ENCODE results near the gene VPS45. TPM values are rescaled to one million over a fixed set of nuclear protein-coding genes. Genes with fewer than 3 reads are reported as not detected.

VPS45 gene
- total and polyA plus RNA-seq, 12 donors: 26.6 to 73.6 (median 49.8) TPM

- intact Hi-C loops (cut with DNase I): no loop called here
- ATAC-seq: no peak
- H3K36me3 ChIP-seq: peaks cover 0 to 15% (median 0%) of the 10 kb centered on the region in 9 donors
- H3K4me1 ChIP-seq: peaks cover 0 to 56% (median 43%) of the 10 kb centered on the region in 9 donors
- H3K4me3 ChIP-seq: no peak overlapping the region
- H3K27me3 ChIP-seq: no peaks in the 10 kb centered on the region
- no peak overlapping the region for H3K27ac ChIP-seq
- no peak for TF ChIP-seq CTCF (IDR thresholded peaks at IDR 0.05)
- DNase-seq: no peak
- no peaks in the 10 kb centered on the region for H3K9me3 ChIP-seq
- WGBS, 2 donors: 79 to 81% methylated on average over 10 of the region's 10 CpGs
These were observed 79.4 kb downstream of the VPS45 start for GRCh38 chr1:150146849-150147542.

DNA sequence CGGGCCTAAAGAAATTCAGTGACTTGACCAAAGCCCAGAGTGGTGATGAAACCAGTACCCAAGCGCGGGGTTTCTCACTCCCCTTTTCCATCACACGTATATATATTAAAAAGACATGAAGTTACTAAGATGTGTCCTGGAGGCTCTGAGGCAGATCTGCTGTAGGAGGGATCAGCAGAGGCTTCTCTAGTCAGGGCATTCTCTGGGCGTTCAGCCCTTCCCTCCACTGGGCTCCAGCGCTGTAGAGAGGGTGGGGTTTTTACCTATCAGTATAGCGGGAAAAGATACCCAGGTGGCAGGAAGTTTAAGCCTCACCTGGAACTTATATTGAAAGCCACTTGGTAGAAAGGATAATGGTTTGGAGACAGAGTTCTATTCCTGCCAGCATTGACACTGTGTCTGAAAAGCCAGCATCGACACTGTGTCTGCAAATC lies 81.3 kb downstream of the VPS45 start:
- Histone ChIP-seq H3K4me1 (peaks cover 0 to 66% (median 52%) of the 10 kb centered on the region in 9 donors), H3K9me3 (no peaks in the 10 kb centered on the region), H3K27me3 (no peaks in the 10 kb centered on the region), H3K27ac (peak overlapping the region; percentile 79 to 99 (median 93)), H3K4me3 (peak overlapping the region; percentile 32 to 94 (median 87)), H3K36me3 (peaks cover 0 to 31% (median 8%) of the 10 kb centered on the region in 9 donors)
- no peak for DNase-seq
- 22 to 38% methylated on average over 8 of the region's 8 CpGs for WGBS, 2 donors
- no peak for TF ChIP-seq CTCF (IDR thresholded peaks at IDR 0.05)
- no peak for ATAC-seq
- intact Hi-C loops (cut with DNase I): no loop called here

DNA sequence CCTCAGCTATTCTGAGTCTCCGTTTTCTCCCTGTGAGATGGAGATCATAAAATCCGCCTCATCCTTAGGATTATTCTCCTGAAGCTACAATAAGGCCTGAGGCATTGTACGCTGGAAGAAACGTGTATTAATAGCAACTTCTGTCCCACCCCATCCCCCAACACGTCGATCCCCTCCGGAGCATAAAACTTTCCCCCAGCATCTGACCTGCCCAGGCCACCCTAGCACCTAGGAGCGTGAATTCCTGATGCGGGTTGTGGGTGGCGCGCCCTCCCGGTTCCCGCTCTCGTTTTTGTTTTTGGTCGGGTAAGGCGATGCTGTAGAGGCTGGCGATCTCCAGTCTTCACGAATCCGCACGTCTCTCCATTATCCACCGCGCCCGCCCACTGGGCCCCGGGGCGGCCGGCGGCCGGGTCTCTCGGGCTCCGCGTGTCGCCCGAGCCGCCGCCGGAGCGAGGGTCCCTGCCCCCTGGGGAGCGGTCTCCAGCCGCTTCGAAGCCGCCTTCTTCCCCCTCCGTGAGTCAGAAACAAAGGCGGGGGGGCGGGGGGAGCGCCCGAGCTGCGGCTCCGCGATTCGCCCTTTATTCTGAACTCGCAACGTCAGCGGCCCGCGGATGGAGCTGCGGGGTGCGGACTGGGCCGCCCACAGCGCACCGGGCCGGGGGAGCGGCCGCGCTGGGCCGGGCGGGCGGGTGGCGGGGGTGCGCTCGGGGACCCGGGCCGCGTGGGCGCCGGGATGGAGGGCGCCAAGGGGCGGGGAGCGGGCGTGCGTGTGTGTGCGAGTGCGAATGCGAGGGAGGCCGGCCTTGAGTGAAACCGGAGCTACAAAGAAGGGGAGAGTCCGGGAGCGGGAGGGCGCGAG lies 81.9 kb downstream of the VPS45 start, which contains the start of gene PLEKHO1:
Gene PLEKHO1 (plus strand): TSS at position 646 of the 862 bp plus-strand sequence. CDS start 342 bp downstream, outside the sequence.
- Histone ChIP-seq H3K4me3 (peak within 1 kb of the TSS; percentile 67 to 94 (median 87)), H3K36me3 (peaks cover 0 to 37% (median 11%) of the 10 kb centered on the region in 9 donors), H3K27ac (peak within 1 kb of the TSS; percentile 79 to 99 (median 93)), H3K4me1 (peaks cover 0 to 66% (median 51%) of the 10 kb centered on the region in 9 donors), H3K27me3 (no peaks in the 10 kb centered on the region), H3K9me3 (no peaks in the 10 kb centered on the region)
- intact Hi-C loops (cut with DNase I): loop anchor here in 2 of 10 donors (5.0 kb wide), 2 partner anchors 62 to 72 kb away; no protein-coding TSS in a partner anchor
- no peak for TF ChIP-seq CTCF (IDR thresholded peaks at IDR 0.05)
- DNase-seq: peak; percentile 85 to 90
- 0 to 1% methylated on average over 65 to 88 of the region's 89 CpGs for WGBS, 2 donors
- ATAC-seq: peak; percentile 70 to 89 (median 82)

Data from heart right ventricle (tissue), 16 donors.